ENCODE data around the gene LRP5. TPM values are rescaled to one million over a fixed set of nuclear protein-coding genes. Genes with fewer than 3 reads are reported as not detected.

Gene LRP5
- total and polyA plus RNA-seq, 5 donors = 57.1 to 88.8 (median 71.8) TPM

DNA sequence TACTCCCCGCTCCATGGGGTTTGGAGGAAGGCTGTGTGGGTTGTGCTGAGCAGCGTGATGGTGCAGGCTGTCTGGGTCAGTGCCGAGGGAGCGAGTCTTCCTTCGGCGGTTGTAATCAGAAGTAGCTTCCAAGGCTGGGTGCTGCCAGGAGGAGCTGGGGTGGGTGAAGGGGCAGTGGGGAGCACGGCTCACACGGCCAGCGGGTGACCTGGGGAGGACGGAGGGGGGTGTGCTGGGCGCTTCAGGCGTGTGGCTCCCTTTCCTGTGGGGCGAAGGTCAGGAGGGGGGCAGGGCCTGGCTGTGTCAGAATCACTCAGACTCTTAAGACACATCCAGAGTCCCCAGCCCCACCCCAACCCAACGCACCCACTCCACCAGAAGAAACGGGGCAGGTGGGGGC is 60.2 kb downstream of the LRP5 start:
- H3K4me1 ChIP-seq (ENCODE audit: control insufficient read depth, insufficient read depth, low read length) = peaks cover 25% of the 10 kb centered on the region
- intact Hi-C loops (cut with DNase I) = loop anchor here in 3 of 4 donors (5.0 to 10.0 kb wide), 3 partner anchors 40 to 60 kb away; partner anchors contain the start of gene LRP5 (in 2 of the 3)
- ATAC-seq (no peak), DNase-seq (peak in 1 of 3 donors; percentile 44)
- no peaks in the 10 kb centered on the region for H3K9me3 ChIP-seq (ENCODE audit: control insufficient read depth, low read length)
- H3K27ac ChIP-seq (ENCODE audit: low read length) = no peak overlapping the region
- H3K4me3 ChIP-seq (ENCODE audit: low read length) = no peak overlapping the region
- no peaks in the 10 kb centered on the region for H3K27me3 ChIP-seq (ENCODE audit: control insufficient read depth, insufficient read depth)
- WGBS = 62% methylated on average over 15 of the region's 15 CpGs

DNA sequence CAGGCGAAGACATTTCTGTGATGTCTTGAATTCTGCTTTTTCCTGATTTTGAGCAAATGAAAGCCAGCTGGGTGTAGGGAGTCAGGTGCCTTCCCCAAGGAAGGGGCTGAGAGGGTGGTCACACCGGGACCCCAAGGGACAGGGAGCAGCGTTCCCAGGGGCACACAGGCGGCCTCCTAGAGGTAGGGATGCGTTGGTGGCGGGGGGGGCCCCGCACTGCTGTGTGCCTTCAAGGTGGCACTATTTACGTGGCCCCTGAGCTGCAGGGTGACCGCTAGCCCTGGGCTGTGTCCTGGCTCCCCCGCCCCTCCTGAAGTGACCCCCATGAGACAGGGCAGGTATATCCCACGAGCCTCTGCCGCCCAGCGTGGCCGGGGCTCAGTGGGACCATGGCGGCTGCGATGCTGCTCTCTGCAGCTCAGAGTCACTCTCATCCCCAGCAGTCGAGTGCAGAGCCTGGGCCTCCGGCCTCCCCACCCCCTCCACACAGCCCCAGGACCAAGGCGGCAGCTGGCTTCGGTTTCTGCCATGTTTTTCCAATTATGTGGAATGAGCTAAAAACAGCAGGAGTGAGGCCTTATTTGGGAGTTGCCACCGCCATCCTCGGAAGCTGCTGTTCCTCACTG is 60.9 kb downstream of the LRP5 start:
- Histone ChIP-seq H3K27me3 (ENCODE audit: control insufficient read depth, insufficient read depth) (no peaks in the 10 kb centered on the region), H3K4me1 (ENCODE audit: control insufficient read depth, insufficient read depth, low read length) (peaks cover 25% of the 10 kb centered on the region), H3K4me3 (ENCODE audit: low read length) (no peak overlapping the region), H3K27ac (ENCODE audit: low read length) (peak overlapping the region; percentile 41), H3K9me3 (ENCODE audit: control insufficient read depth, low read length) (no peaks in the 10 kb centered on the region)
- ATAC-seq = peak; percentile 34 to 48
- intact Hi-C loops (cut with DNase I) = loop anchor here in 3 of 4 donors (5.0 to 10.0 kb wide), 3 partner anchors 41 to 61 kb away; partner anchors contain the start of gene LRP5 (in 2 of the 3)
- WGBS = 70% methylated on average over 22 of the region's 22 CpGs
- peak; percentile 47 to 83 (median 83) for DNase-seq

DNA sequence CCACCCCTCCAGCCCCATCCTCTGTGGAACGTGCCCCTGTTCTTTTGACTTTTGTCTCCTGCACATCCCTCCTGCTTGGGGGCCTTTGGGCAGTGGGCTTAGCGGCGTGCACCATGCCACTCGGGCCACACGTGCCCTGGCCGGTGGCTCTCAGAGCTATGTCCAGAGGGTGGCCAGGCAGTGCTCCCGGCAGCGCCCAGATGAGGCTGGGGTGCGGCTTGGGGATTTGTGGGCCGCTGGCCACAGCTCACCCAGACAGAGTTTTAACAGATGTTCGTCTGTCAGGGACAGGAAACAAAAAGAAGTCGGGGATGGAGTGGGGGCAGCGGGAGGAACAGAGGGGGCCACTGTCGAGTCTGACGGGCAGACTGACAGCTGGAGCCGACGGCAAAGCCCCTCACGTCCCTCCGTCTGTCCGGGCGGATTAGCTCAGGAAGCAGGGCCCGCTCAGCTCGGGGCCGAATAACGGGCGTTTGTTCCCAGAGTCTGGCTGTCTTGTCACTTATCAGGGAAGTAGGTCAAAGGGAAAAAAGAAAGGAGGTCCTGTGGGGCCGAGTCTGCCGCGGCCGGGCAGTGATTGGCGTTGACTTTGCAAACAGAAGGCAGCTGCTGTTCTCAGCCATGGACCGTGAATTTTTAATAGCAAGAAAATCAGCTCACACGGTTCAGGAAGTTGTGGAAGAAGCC is 61.6 kb downstream of the LRP5 start:
- no peaks in the 10 kb centered on the region for H3K27me3 ChIP-seq (ENCODE audit: control insufficient read depth, insufficient read depth)
- ATAC-seq = peak; percentile 53 to 65
- peaks cover 25% of the 10 kb centered on the region for H3K4me1 ChIP-seq (ENCODE audit: control insufficient read depth, insufficient read depth, low read length)
- intact Hi-C loops (cut with DNase I) = loop anchor here in 3 of 4 donors (5.0 to 10.0 kb wide), 3 partner anchors 42 to 62 kb away; partner anchors contain the start of gene LRP5 (in 2 of the 3)
- H3K9me3 ChIP-seq (ENCODE audit: control insufficient read depth, low read length) = no peaks in the 10 kb centered on the region
- peak overlapping the region; percentile 41 for H3K27ac ChIP-seq (ENCODE audit: low read length)
- 13% methylated on average over 33 of the region's 33 CpGs for WGBS
- no peak overlapping the region for H3K4me3 ChIP-seq (ENCODE audit: low read length)
- peak; percentile 81 to 89 (median 88) for DNase-seq

DNA sequence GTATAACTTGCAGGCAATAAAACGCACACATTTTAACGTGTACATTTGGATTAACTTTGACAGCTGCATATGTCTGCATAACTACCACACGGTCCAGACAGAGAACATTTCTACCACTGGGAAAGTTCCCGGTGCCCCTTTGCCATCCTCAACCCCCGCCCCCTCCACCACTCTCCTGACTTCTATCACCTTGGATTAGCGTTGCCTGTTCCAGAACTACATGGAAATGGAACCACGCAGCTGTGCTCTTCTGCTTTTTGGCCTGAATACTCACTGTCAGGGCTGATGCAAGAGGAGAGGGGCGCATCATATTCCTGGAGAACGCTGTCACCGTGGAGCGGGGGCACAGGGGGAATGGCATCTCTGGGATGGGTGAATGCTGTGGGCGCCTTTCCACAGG is 62.1 kb downstream of the LRP5 start:
- intact Hi-C loops (cut with DNase I) = loop anchor here in 3 of 4 donors (5.0 to 10.0 kb wide), 3 partner anchors 42 to 62 kb away; partner anchors contain the start of gene LRP5 (in 2 of the 3)
- Histone ChIP-seq H3K27ac (ENCODE audit: low read length) (peak overlapping the region; percentile 9), H3K4me3 (ENCODE audit: low read length) (no peak overlapping the region), H3K4me1 (ENCODE audit: control insufficient read depth, insufficient read depth, low read length) (peaks cover 25% of the 10 kb centered on the region), H3K9me3 (ENCODE audit: control insufficient read depth, low read length) (no peaks in the 10 kb centered on the region), H3K27me3 (ENCODE audit: control insufficient read depth, insufficient read depth) (no peaks in the 10 kb centered on the region)
- 40% methylated on average over 12 of the region's 12 CpGs for WGBS
- ATAC-seq = no peak
- no peak for DNase-seq

DNA sequence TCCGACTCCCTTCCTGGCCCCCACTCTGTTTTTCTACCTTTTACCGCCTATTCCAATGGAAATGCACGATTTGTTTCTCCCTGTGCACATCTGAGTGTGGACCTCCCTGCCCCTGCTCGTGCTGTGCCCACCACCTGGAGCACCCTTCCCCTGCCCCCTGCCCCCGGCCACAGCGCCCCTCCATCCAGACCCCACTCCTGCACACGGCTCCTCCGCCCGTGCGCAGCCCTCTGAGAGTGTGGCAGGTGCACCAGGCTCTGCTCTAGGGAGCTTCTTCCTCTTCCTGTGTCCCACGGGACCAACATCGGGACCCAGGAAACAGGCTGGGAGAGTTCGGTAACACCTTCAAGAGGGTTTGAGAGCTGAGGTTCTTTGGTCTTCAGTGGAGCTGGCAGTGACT is 62.9 kb downstream of the LRP5 start:
- intact Hi-C loops (cut with DNase I) = loop anchor here in 1 of 4 donors (10.0 kb wide), 1 partner anchor 61 kb away; the partner anchor contains the start of gene LRP5
- Histone ChIP-seq H3K27me3 (ENCODE audit: control insufficient read depth, insufficient read depth) (no peaks in the 10 kb centered on the region), H3K27ac (ENCODE audit: low read length) (no peak overlapping the region), H3K4me1 (ENCODE audit: control insufficient read depth, insufficient read depth, low read length) (peaks cover 23% of the 10 kb centered on the region), H3K9me3 (ENCODE audit: control insufficient read depth, low read length) (no peaks in the 10 kb centered on the region), H3K4me3 (ENCODE audit: low read length) (no peak overlapping the region)
- 88% methylated on average over 13 of the region's 13 CpGs for WGBS
- ATAC-seq = no peak
- DNase-seq = no peak

DNA sequence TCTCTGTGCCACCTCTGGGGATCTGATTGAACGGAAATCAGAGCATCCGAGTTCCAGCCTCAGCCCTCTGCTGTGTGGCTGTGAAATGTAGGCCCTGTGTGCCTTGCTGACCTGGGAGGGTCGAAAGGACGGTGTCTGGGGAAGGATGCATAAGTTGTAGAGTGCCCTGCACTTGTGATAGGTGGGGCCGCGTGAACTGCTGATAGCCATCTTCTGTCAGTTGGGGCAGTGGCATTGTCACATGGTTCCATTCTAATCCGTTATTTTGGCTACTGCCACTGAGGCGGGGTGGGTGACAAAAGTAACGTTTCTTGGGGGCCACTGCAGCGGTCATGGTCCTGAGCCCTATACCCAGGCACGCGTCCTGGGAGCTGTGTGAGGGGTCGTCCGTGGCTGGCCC is 63.4 kb downstream of the LRP5 start:
- Histone ChIP-seq H3K4me3 (ENCODE audit: low read length) (no peak overlapping the region), H3K27ac (ENCODE audit: low read length) (no peak overlapping the region), H3K27me3 (ENCODE audit: control insufficient read depth, insufficient read depth) (no peaks in the 10 kb centered on the region), H3K9me3 (ENCODE audit: control insufficient read depth, low read length) (no peaks in the 10 kb centered on the region), H3K4me1 (ENCODE audit: control insufficient read depth, insufficient read depth, low read length) (peaks cover 25% of the 10 kb centered on the region)
- DNase-seq (no peak), ATAC-seq (no peak)
- WGBS = 82% methylated on average over 14 of the region's 14 CpGs
- intact Hi-C loops (cut with DNase I) = loop anchor here in 1 of 4 donors (10.0 kb wide), 1 partner anchor 61 kb away; the partner anchor contains the start of gene LRP5

DNA sequence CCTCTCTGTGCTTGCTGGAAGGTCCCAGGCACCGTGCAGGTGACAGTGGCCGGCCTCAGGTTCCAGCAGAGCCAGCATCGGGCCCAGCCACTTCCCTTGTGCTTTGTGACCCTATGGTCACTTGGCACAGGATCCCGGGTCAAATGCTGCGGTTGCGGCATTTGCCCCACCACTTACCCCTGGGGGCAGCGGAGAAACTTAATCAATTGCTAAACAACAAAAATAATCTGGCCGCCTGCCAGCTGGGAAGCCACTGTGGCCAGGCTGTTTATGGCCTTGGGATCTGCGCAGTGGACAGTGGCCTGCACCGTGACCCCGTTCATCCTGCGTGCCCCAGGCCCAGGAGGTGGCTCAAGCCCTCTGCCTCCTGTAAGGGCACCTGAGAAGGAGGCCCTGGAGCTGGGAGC is 65.0 kb downstream of the LRP5 start:
- no peak for DNase-seq
- Histone ChIP-seq H3K27ac (ENCODE audit: low read length) (no peak overlapping the region), H3K4me3 (ENCODE audit: low read length) (no peak overlapping the region), H3K27me3 (ENCODE audit: control insufficient read depth, insufficient read depth) (no peaks in the 10 kb centered on the region), H3K4me1 (ENCODE audit: control insufficient read depth, insufficient read depth, low read length) (peaks cover 29% of the 10 kb centered on the region), H3K9me3 (ENCODE audit: control insufficient read depth, low read length) (no peaks in the 10 kb centered on the region)
- WGBS = 63% methylated on average over 12 of the region's 12 CpGs
- intact Hi-C loops (cut with DNase I) = loop anchor here in 1 of 4 donors (10.0 kb wide), 1 partner anchor 63 kb away; the partner anchor contains the start of gene LRP5
- ATAC-seq = no peak

DNA sequence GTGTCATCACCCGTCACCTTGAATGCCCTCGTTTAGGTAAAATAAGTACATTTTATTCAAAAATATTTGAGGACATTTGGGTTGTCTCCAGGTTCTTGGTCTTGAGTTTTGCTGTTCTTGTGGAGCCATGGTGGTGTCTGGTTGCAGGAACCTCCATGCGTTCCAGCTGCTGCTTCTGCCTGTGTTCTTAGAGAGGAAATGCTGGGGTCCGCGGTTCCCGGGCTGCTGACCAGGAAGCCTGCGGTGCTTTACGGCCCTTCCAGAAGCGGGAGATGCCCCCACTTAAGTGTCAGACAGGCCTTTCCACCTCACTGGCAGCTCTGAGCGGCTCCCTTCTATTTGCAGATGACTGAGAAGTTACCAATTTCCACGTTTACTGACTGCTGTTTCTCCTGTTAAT is 66.8 kb downstream of the LRP5 start:
- ATAC-seq = no peak
- no peak for DNase-seq
- WGBS = 60% methylated on average over 11 of the region's 11 CpGs
- H3K27me3 ChIP-seq (ENCODE audit: control insufficient read depth, insufficient read depth) = no peaks in the 10 kb centered on the region
- H3K27ac ChIP-seq (ENCODE audit: low read length) = no peak overlapping the region
- no peaks in the 10 kb centered on the region for H3K9me3 ChIP-seq (ENCODE audit: control insufficient read depth, low read length)
- no peak overlapping the region for H3K4me3 ChIP-seq (ENCODE audit: low read length)
- H3K4me1 ChIP-seq (ENCODE audit: control insufficient read depth, insufficient read depth, low read length) = peaks cover 29% of the 10 kb centered on the region
- intact Hi-C loops (cut with DNase I) = loop anchor here in 1 of 4 donors (10.0 kb wide), 1 partner anchor 64 kb away; the partner anchor contains the start of gene LRP5

DNA sequence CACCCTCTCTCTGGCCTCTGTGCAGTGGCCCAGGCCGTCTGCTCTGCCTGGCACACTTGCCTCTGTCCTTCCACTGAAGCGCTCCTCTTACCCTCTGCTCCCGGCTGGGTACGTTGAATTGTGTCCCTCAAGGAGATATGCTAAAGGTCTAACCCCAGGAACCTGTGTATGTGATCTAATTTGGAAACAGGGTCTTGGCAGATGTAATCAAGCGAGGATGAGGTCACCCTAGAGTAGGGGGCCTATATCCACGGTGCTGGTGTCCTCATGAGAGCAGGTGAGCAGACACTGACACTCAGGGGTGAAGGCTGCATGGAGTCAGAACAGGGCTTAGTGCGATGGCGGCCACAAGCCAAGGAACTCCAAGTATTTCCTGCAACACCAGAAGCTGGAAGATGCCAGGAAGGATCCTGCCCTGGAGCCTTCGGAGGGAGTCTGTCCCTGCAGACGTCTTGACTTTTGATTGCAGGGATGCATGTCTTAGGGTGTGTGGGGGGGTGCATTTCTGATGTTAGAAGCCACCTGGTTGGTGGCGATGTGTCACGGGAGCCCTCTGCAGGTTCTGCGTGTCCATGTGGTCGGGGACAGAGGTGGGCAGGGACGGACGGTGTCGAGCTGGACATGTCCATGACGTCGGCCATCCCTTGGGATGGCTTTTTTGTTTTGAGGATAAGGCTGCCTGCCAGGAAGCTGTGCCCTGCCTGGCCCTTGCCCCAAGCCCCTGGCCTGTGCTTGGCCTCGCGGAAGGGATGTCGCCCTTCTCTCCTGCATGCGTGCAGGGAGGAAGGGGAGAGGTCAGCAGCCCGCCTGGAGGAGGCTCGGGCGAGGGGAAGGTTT is 68.6 kb downstream of the LRP5 start:
- H3K4me1 ChIP-seq (ENCODE audit: control insufficient read depth, insufficient read depth, low read length) = peaks cover 20% of the 10 kb centered on the region
- ATAC-seq = peak; percentile 53 to 54
- no peak overlapping the region for H3K4me3 ChIP-seq (ENCODE audit: low read length)
- peak overlapping the region; percentile 54 for H3K27ac ChIP-seq (ENCODE audit: low read length)
- DNase-seq = peak; percentile 51 to 82 (median 75)
- H3K27me3 ChIP-seq (ENCODE audit: control insufficient read depth, insufficient read depth) = no peaks in the 10 kb centered on the region
- H3K9me3 ChIP-seq (ENCODE audit: control insufficient read depth, low read length) = no peaks in the 10 kb centered on the region
- intact Hi-C loops (cut with DNase I) = loop anchor here in 3 of 4 donors (5.0 to 10.0 kb wide), 3 partner anchors 64 to 124 kb away; partner anchors contain the start of gene LRP5 (in 1 of the 3)
- 30% methylated on average over 26 of the region's 26 CpGs for whole genome bisulfite sequencing

DNA sequence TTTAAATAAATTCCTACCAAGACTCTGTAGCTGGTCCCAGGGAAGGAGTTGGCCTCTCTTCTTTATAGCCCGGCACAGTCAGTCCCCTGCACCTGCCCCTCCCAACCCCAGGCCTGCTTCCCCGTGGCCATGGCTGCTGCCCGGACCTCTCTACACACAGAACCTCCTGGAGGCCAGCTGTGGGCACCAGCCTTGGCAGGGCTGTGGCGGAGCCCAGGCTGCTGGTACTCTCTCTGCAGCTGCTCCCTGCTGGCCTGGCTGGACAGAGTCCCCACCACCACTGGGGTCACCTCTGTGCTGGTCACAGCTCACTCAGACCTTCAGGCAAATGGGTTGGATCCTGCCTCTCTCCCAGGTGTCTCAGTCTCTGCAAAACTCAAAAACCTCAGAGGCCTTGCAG is 69.3 kb downstream of the LRP5 start:
- H3K27me3 ChIP-seq (ENCODE audit: control insufficient read depth, insufficient read depth) = no peaks in the 10 kb centered on the region
- DNase-seq (peak in 1 of 3 donors; percentile 58), ATAC-seq (peak; percentile 4 to 5)
- H3K9me3 ChIP-seq (ENCODE audit: control insufficient read depth, low read length) = no peaks in the 10 kb centered on the region
- 35% methylated on average over 4 of the region's 4 CpGs for WGBS
- H3K27ac ChIP-seq (ENCODE audit: low read length) = peak overlapping the region; percentile 8
- intact Hi-C loops (cut with DNase I) = loop anchor here in 3 of 4 donors (5.0 to 10.0 kb wide), 3 partner anchors 64 to 124 kb away; partner anchors contain the start of gene LRP5 (in 1 of the 3)
- H3K4me1 ChIP-seq (ENCODE audit: control insufficient read depth, insufficient read depth, low read length) = peaks cover 20% of the 10 kb centered on the region
- no peak overlapping the region for H3K4me3 ChIP-seq (ENCODE audit: low read length)
